Mucosa of gallbladder (tissue), 1 donor: Measurements from ENCODE around the gene SIX3. TPM values are rescaled to one million over a fixed set of nuclear protein-coding genes. Genes with fewer than 3 reads are reported as not detected.

ENCODE experiments used
- DNase-seq: peaks from one replicate; pipeline ENCODE4 v3.0.0-alpha.2; 2020; ENCODE audit warnings: low spot score
- total RNA-seq: library from RNA; stranded (reverse); gene quantifications from one replicate; pipeline ENCODE4 v1.2.1, GENCODE V29; 2021
- donor health status: DM: no; HTN: no; CAD: no.

Gene SIX3
- total RNA-seq, 1 donor from 2014 or later = not detected

- no peak for DNase-seq
Observed at GRCh38 chr2:44994377-44994776, 52.9 kb downstream of the SIX3 start.

Other genes with a start within 250 kb of the SIX3 start
- gene SIX2, start 67.8 kb downstream of the SIX3 start, total RNA-seq = not detected